Effector memory CD8-positive, alpha-beta T cell (primary cell): Measurements from ENCODE around the gene CHRND.
"Not testable (repeated sequence)": the region's sequence is repeated elsewhere in the genome, so short reads cannot be mapped to it uniquely, and the experiment has no call there.

Source experiments
- ATAC-seq: fragments of 150-1000 bp; cut with Tn5 transposase; replicated peaks from 2 replicates; pipeline ENCODE4 v1.10.0; 2021; ENCODE audit warnings: mild to moderate bottlenecking, moderate library complexity
- DNase-seq, 3 experiments: peaks; one replicate each; pipeline ENCODE4 v3.0.0; 2021
- H3K27ac Mint-ChIP-seq, 2 donors: one replicate each; pipeline ENCODE4 v1.8.0; 2022; ENCODE audit warnings: mild to moderate bottlenecking in 2 of 2, mixed read lengths in 2 of 2, moderate library complexity in 2 of 2
- H3K27me3 Mint-ChIP-seq, 2 donors: one replicate each; pipeline ENCODE4 v1.8.0; 2022; ENCODE audit warnings: mixed read lengths in 2 of 2
- H3K36me3 Mint-ChIP-seq: one replicate; pipeline ENCODE4 v1.8.0; 2022; ENCODE audit warnings: mild to moderate bottlenecking, moderate library complexity, mixed read lengths; ENCODE audit not compliant: insufficient read depth
- H3K4me1 Mint-ChIP-seq, 2 donors: one replicate each; pipeline ENCODE4 v1.8.0; 2022; ENCODE audit warnings: low read depth in 2 of 2, mixed read lengths in 2 of 2
- H3K4me3 Mint-ChIP-seq, 2 donors: one replicate each; pipeline ENCODE4 v1.8.0; 2022; ENCODE audit warnings: mild to moderate bottlenecking in 2 of 2, mixed read lengths in 2 of 2, moderate library complexity in 2 of 2
- H3K9me3 Mint-ChIP-seq, 2 donors: one replicate each; pipeline ENCODE4 v1.8.0; 2022; ENCODE audit warnings: mixed read lengths in 2 of 2

The CHRND gene

DNA sequence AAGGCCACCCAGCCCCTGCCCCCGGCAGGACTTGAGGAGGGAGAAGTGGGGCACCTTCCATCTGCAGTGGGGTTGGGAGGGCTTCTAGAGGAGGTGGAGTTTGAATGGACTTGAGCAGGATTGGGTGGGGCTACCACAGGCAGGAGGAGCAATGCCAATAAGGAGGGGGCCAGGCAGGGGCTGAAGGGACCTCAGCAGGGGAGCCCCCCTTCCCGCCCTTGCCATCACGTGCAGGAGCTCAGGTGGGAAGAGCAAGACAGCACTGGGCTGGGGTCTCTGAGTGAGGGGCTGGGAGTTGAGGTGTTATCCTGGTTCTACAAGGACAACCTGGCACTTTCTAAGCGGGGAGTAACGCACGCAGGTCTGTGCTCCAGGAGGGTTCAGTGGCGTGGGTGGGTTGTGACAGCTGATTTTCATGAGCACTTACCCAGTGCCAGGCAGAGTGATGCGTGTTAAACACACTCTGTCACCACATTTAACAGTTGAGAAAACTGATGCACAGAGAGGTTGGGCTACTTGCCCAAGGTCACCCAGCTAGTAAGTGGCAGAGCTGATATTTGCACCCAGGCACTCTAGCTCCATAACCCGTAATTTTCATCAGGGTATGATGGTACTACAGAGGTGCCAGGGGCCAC lies 4.8 kb downstream of the CHRND start:
- no peaks in the 10 kb centered on the region for H3K9me3 Mint-ChIP-seq
- peaks cover 41 to 95% of the 10 kb centered on the region in 2 donors for H3K27me3 Mint-ChIP-seq
- no peak overlapping the region for H3K4me3 Mint-ChIP-seq
- no peak overlapping the region for H3K27ac Mint-ChIP-seq
- H3K36me3 Mint-ChIP-seq, result peaks cover 3% of the 10 kb centered on the region
- peaks cover 12 to 13% of the 10 kb centered on the region in 2 donors for H3K4me1 Mint-ChIP-seq
- ATAC-seq, result no peak
- no peak for DNase-seq

GRCh38 chr2:232532419-232532818 lies 6.5 kb downstream of the CHRND start:
- no peak for DNase-seq
- Mint-ChIP-seq H3K4me3 (no peak overlapping the region), H3K4me1 (peaks cover 12 to 13% of the 10 kb centered on the region in 2 donors), H3K27me3 (peaks cover 44 to 95% of the 10 kb centered on the region in 2 donors), H3K9me3 (no peaks in the 10 kb centered on the region), H3K27ac (no peak overlapping the region), H3K36me3 (peaks cover 7% of the 10 kb centered on the region)
- no peak for ATAC-seq

- Mint-ChIP-seq H3K27me3 (peaks cover 43 to 95% of the 10 kb centered on the region in 2 donors), H3K4me1 (peaks cover 12 to 13% of the 10 kb centered on the region in 2 donors)
- not testable (repeated sequence) for H3K4me3 Mint-ChIP-seq, H3K36me3 Mint-ChIP-seq, ATAC-seq, DNase-seq, H3K9me3 Mint-ChIP-seq, H3K27ac Mint-ChIP-seq
Measured at GRCh38 chr2:232532821-232533220, 6.9 kb downstream of the CHRND start.

- Mint-ChIP-seq H3K27me3 (peaks cover 36 to 90% of the 10 kb centered on the region in 2 donors), H3K4me3 (no peak overlapping the region), H3K36me3 (peaks cover 7% of the 10 kb centered on the region), H3K9me3 (no peaks in the 10 kb centered on the region), H3K27ac (no peak overlapping the region), H3K4me1 (peaks cover 5 to 8% of the 10 kb centered on the region in 2 donors)
- ATAC-seq (no peak), DNase-seq (no peak)
Measured at GRCh38 chr2:232533944-232534710, 8.2 kb downstream of the CHRND start.

GRCh38 chr2:232534940-232535651 lies 9.1 kb downstream of the CHRND start:
- Mint-ChIP-seq H3K4me1 (peaks cover 3 to 4% of the 10 kb centered on the region in 2 donors), H3K27me3 (peaks cover 35 to 80% of the 10 kb centered on the region in 2 donors)
- ATAC-seq, result no peak

GRCh38 chr2:232535761-232536530 lies 10.0 kb downstream of the CHRND start:
- Mint-ChIP-seq H3K9me3 (no peaks in the 10 kb centered on the region), H3K27ac (no peak overlapping the region), H3K4me3 (no peak overlapping the region), H3K27me3 (peaks cover 28 to 72% of the 10 kb centered on the region in 2 donors), H3K4me1 (peaks cover 4% of the 10 kb centered on the region in 2 donors), H3K36me3 (peaks cover 7% of the 10 kb centered on the region)
- ATAC-seq, result no peak
- DNase-seq, result no peak

More at GRCh38 chr2:232534940-232535651, 9.1 kb downstream of the CHRND start:
- H3K27ac Mint-ChIP-seq, result no peak overlapping the region
- H3K9me3 Mint-ChIP-seq, result no peaks in the 10 kb centered on the region
- DNase-seq, result no peak
- peaks cover 7% of the 10 kb centered on the region for H3K36me3 Mint-ChIP-seq
- H3K4me3 Mint-ChIP-seq, result no peak overlapping the region

DNA sequence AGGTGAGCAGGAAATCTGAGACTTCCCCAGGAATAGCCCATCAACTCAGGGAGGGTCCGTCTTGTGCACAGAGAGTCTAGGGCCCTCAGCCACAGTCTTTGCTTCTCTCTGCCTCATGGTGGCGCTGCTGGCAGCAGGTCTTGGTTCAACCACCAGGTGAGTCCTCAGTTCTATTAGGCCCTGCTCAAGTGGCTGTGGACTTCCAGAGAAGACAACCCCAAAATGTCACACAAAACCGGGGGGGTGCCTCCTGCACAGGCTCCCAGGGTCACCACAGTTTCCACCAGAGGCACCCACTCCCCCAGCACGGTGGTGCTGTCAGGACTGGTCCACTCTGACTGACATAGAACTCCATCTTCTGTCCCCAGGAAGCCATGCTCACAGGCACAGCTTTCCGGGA lies 11.1 kb downstream of the CHRND start:
- Mint-ChIP-seq H3K27ac (no peak overlapping the region), H3K9me3 (no peaks in the 10 kb centered on the region), H3K27me3 (peaks cover 28 to 64% of the 10 kb centered on the region in 2 donors), H3K36me3 (peaks cover 4% of the 10 kb centered on the region), H3K4me1 (peaks cover 4 to 8% of the 10 kb centered on the region in 2 donors), H3K4me3 (no peak overlapping the region)
- ATAC-seq (no peak), DNase-seq (no peak)

DNA sequence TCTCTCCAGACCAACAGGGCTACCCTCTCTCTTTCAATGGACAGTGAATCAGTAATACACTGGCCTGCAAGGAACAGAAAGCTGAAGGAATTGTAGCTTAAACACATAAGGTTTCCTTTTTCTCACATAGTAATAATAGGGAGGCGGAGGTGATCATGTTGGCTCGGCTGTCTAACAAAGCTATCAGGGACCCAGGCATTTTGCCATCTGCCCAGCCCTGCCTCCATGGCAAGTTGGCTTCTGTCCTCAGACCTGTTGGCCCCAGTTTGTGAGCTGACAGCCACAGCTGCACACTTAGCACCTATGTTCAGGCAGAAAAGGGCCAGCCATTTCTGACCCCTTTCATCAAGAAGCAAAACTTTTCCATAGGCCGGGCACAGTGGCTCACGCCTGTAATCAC lies 11.5 kb downstream of the CHRND start:
- DNase-seq, result no peak
- H3K27me3 Mint-ChIP-seq, result peaks cover 26 to 61% of the 10 kb centered on the region in 2 donors
- H3K36me3 Mint-ChIP-seq, result peaks cover 5% of the 10 kb centered on the region
- no peak overlapping the region for H3K4me3 Mint-ChIP-seq
- H3K27ac Mint-ChIP-seq, result no peak overlapping the region
- peaks cover 4 to 13% of the 10 kb centered on the region in 2 donors for H3K4me1 Mint-ChIP-seq
- no peak for ATAC-seq
- H3K9me3 Mint-ChIP-seq, result no peaks in the 10 kb centered on the region

DNA sequence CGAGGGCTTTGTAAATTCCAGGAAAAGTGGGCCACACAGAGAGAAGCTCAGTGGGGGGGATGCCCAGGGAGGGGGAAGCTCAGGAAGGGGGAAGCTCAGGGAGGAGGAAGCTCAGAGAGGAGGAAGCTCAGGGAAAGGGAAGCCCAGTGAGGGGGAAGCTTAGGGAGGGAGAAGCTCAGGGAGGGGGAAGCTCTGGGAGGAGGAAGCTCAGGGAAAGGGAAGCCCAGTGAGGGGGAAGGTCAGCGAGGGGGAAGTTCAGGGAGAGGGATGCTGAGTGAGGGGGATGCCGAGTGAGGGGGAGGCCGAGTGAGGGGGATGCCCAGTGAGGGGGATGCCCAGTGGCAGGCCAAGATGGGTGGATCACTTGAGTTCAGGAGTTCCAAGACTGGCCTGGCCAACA lies 12.7 kb downstream of the CHRND start:
- Mint-ChIP-seq H3K4me1 (peaks cover 4 to 18% of the 10 kb centered on the region in 2 donors), H3K27me3 (peaks cover 17 to 49% of the 10 kb centered on the region in 2 donors), H3K4me3 (no peak overlapping the region), H3K27ac (no peak overlapping the region), H3K9me3 (no peaks in the 10 kb centered on the region), H3K36me3 (peaks cover 7% of the 10 kb centered on the region)
- ATAC-seq (no peak), DNase-seq (no peak)

DNA sequence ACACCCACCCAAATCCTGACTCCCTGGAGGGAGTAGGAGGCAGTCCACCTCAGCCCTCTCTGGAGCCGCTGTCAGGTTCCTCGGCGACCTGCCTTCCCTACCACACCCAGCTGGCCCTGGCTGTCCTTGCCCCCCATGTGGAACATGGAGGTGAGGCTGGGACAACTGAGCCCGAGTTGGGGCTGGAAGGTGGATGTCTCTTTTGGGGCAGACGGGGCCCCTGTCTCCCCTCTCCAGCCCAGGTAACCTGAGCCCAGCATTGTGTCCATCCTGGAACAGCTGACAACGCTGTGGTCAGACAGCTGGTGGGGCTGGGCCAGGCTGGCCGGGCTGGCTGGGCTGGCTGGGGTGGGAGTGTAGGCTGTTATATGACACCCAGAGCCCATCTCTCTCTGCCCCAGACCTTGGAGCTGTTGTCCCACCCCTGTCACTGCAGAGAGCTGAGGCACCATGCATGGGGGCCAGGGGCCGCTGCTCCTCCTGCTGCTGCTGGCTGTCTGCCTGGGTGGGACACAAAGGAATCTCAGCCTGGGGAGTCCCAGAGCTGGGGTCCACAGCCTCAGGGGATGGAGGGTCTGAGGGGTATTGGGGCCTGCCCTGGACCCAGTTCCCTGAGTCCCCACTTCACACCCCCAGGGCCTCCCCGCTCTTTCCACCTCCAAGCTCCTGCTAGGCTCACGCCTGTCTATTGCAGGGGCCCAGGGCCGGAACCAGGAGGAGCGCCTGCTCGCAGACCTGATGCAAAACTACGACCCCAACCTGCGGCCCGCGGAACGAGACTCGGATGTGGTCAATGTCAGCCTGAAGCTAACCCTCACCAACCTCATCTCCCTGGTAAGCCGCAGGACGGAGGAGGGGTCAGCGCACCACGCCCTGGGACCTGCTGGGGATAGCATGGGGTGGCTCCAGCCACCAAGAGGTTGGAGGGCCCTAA lies 13.6 kb downstream of the CHRND start, which contains the start of gene CHRNG:
TSS of gene CHRNG (plus strand) at position 395 of the 934 bp plus-strand sequence. CDS start at position 451, 56 bp downstream.
- H3K27me3 Mint-ChIP-seq, result peaks cover 17 to 40% of the 10 kb centered on the region in 2 donors
- H3K9me3 Mint-ChIP-seq, result no peaks in the 10 kb centered on the region
- H3K36me3 Mint-ChIP-seq, result peaks cover 7% of the 10 kb centered on the region
- H3K4me1 Mint-ChIP-seq, result peaks cover 8 to 22% of the 10 kb centered on the region in 2 donors
- H3K27ac Mint-ChIP-seq, result no peak within 1 kb of the TSS
- DNase-seq (no peak), ATAC-seq (no peak)
- H3K4me3 Mint-ChIP-seq, result no peak within 1 kb of the TSS

GRCh38 chr2:232540441-232541041 lies 14.6 kb downstream of the CHRND start:
- no peak overlapping the region for H3K27ac Mint-ChIP-seq
- no peaks in the 10 kb centered on the region for H3K9me3 Mint-ChIP-seq
- DNase-seq (no peak), ATAC-seq (no peak)
- peaks cover 7% of the 10 kb centered on the region for H3K36me3 Mint-ChIP-seq
- H3K4me3 Mint-ChIP-seq, result no peak overlapping the region
- H3K4me1 Mint-ChIP-seq, result peaks cover 11 to 25% of the 10 kb centered on the region in 2 donors
- peaks cover 17 to 31% of the 10 kb centered on the region in 2 donors for H3K27me3 Mint-ChIP-seq
